ENCODE measurements around the gene CMPK1.

CMPK1 gene

GRCh38 chr1:47396671-47397196 is 63.1 kb downstream of the CMPK1 start:
- no peak for DNase-seq (ENCODE audit: low read depth)

- DNase-seq (ENCODE audit: low read depth): no peak
These were observed 65.7 kb downstream of the CMPK1 start for GRCh38 chr1:47399138-47399845.

- DNase-seq (ENCODE audit: low read depth): no peak
These were observed 66.2 kb downstream of the CMPK1 start for GRCh38 chr1:47399846-47400155.

- no peak for DNase-seq (ENCODE audit: low read depth)
These were observed 68.2 kb downstream of the CMPK1 start for GRCh38 chr1:47401761-47402160.

GRCh38 chr1:47402591-47402990 is 69.0 kb downstream of the CMPK1 start:
- DNase-seq (ENCODE audit: low read depth): no peak

GRCh38 chr1:47403321-47403910 is 69.8 kb downstream of the CMPK1 start:
- no peak for DNase-seq (ENCODE audit: low read depth)

- no peak for DNase-seq (ENCODE audit: low read depth)
These were observed 72.1 kb downstream of the CMPK1 start for GRCh38 chr1:47405697-47406096.

- DNase-seq (ENCODE audit: low read depth): no peak
These were observed 73.4 kb downstream of the CMPK1 start for GRCh38 chr1:47406966-47407365.

GRCh38 chr1:47407481-47407880 is 73.9 kb downstream of the CMPK1 start:
- DNase-seq (ENCODE audit: low read depth): no peak

GRCh38 chr1:47409311-47410067 is 75.9 kb downstream of the CMPK1 start:
- no peak for DNase-seq (ENCODE audit: low read depth)

- DNase-seq (ENCODE audit: low read depth): no peak
These were observed 76.5 kb downstream of the CMPK1 start for GRCh38 chr1:47410068-47410455.

GRCh38 chr1:47411436-47411835 is 77.8 kb downstream of the CMPK1 start:
- DNase-seq (ENCODE audit: low read depth): no peak

- no peak for DNase-seq (ENCODE audit: low read depth)
These were observed 78.8 kb downstream of the CMPK1 start for GRCh38 chr1:47412437-47412836.

GRCh38 chr1:47415728-47416318 is 82.2 kb downstream of the CMPK1 start, which contains the start of gene FOXE3:
Gene FOXE3, plus strand, starts transcription at chr1:47416285. Its CDS starts 31 bp downstream, at chr1:47416316.
- DNase-seq (ENCODE audit: low read depth): no peak

- no peak for DNase-seq (ENCODE audit: low read depth)
These were observed 83.0 kb downstream of the CMPK1 start for GRCh38 chr1:47416319-47417169.

GRCh38 chr1:47417170-47418044 is 83.8 kb downstream of the CMPK1 start:
- DNase-seq (ENCODE audit: low read depth): no peak

- DNase-seq (ENCODE audit: low read depth): no peak
These were observed 84.5 kb downstream of the CMPK1 start for GRCh38 chr1:47418122-47418521.

GRCh38 chr1:47418681-47419325 is 85.2 kb downstream of the CMPK1 start:
- no peak for DNase-seq (ENCODE audit: low read depth)

- DNase-seq (ENCODE audit: low read depth): no peak
These were observed 87.0 kb downstream of the CMPK1 start for GRCh38 chr1:47420547-47420946.

GRCh38 chr1:47423872-47424271 is 90.3 kb downstream of the CMPK1 start:
- no peak for DNase-seq (ENCODE audit: low read depth)
